ENCODE measurements around the gene PHF24. TPM values are rescaled to one million over a fixed set of nuclear protein-coding genes. Genes with fewer than 3 reads are reported as not detected.

PHF24 gene
- under 0.01 TPM in 1 of 2 replicates, not detected in the other for total RNA-seq

GRCh38 chr9:34957492-34958410 is at the start of gene PHF24:
PHF24 (plus strand) TSS chr9:34958285; CDS start chr9:34971299, 13,014 bp downstream.

GRCh38 chr9:34989003-34989945 is 31.2 kb downstream of the PHF24 start, which contains the start of gene DNAJB5:
DNAJB5 (plus strand) TSS chr9:34989745; CDS start chr9:34990631, 886 bp downstream.

Other genes starting within 250 kb of the PHF24 start
- gene CCL21, start 248.1 kb upstream of the PHF24 start, total RNA-seq: not detected in 2 replicates
- gene DNAJB5, start 31.5 kb downstream of the PHF24 start, total RNA-seq: 15.5 and 17.2 TPM in 2 replicates
- gene VCP, start 114.3 kb downstream of the PHF24 start, total RNA-seq: 196 and 280 TPM in 2 replicates
- 13.7 and 56.7 TPM in 2 replicates for gene FANCG, start 121.7 kb downstream of the PHF24 start, total RNA-seq
- gene PIGO, start 138.3 kb downstream of the PHF24 start, total RNA-seq: 27.8 and 29.3 TPM in 2 replicates
- 157 and 232 TPM in 2 replicates for gene STOML2, start 144.8 kb downstream of the PHF24 start, total RNA-seq
- 20.7 and 24.0 TPM in 2 replicates for gene ATOSB, start 157.6 kb downstream of the PHF24 start, total RNA-seq
- gene UNC13B, start 203.7 kb downstream of the PHF24 start, total RNA-seq: 20.0 and 22.4 TPM in 2 replicates